SK-N-SH (cell line): ENCODE data around the gene MED15. TPM values are rescaled to one million over a fixed set of nuclear protein-coding genes. Genes with fewer than 3 reads are reported as not detected.

Experiments
- CTCF ChIA-PET: fragments of 300-600, 350-600 bp; formaldehyde crosslinking; extraction: SDS; loops from one replicate; lab custom pipeline; 2021; lab: Yijun Ruan, JAX
- POLR2A ChIA-PET: fragments of 350-600 bp; sonication (Branson Sonifier 250); formaldehyde crosslinking; extraction: SDS; loops from one replicate; lab custom pipeline; 2020; ENCODE audit warnings: antibody characterized with exemption, inconsistent platforms; lab: Yijun Ruan, JAX
- DNase-seq: peaks from one replicate; pipeline ENCODE4 v3.0.0; 2012
- H2AFZ ChIP-seq: fragments of 200-600 bp; sonication (generic); 2 replicates; pipeline ENCODE4 v1.8.1; 2016; ENCODE audit warnings: antibody characterized with exemption, mild to moderate bottlenecking, low read depth
- H3F3A ChIP-seq: fragments of 200-600 bp; sonication (generic); replicated peaks from 2 replicates; pipeline ENCODE3; 2016; ENCODE audit warnings: antibody characterized with exemption, mild to moderate bottlenecking; ENCODE audit not compliant: insufficient read depth
- H3K27ac ChIP-seq, 2 experiments: fragments of 200-500 bp in 1 of 2; fragments of 200-600 bp in 1 of 2; sonication (Bioruptor generic) in 1 of 2; sonication (generic), shearing (Covaris generic) in 1 of 2; 2 replicates each; pipeline versions ENCODE4 v1.5.1 to v1.6.1; 2014 to 2016; ENCODE audit warnings: low read depth in 2 of 2, inconsistent platforms in 1 of 2, low read length in 1 of 2, mild to moderate bottlenecking in 1 of 2, mixed read lengths in 1 of 2
- H3K27me3 ChIP-seq: fragments of 200-600 bp; sonication (generic), shearing (Covaris generic); 2 replicates; pipeline ENCODE4 v1.6.1; 2016; ENCODE audit warnings: mixed run types; ENCODE audit not compliant: insufficient read depth
- H3K36me3 ChIP-seq, 2 experiments: fragments of 200-500 bp in 1 of 2; fragments of 200-600 bp in 1 of 2; sonication (Bioruptor generic) in 1 of 2; sonication (generic) in 1 of 2; replicated peaks in 1 of 2; 2 replicates each; pipeline versions ENCODE3 to v1.5.1; 2014 to 2016; ENCODE audit warnings: low read length in 1 of 2, mild to moderate bottlenecking in 1 of 2; ENCODE audit not compliant: insufficient read depth in 2 of 2, control insufficient read depth in 1 of 2
- H3K4me1 ChIP-seq, 2 experiments: fragments of 200-500 bp in 1 of 2; fragments of 200-600 bp in 1 of 2; sonication (Bioruptor generic) in 1 of 2; sonication (generic), shearing (Covaris generic) in 1 of 2; 2 replicates each; pipeline versions ENCODE4 v1.5.1 to v1.6.1; 2014 to 2016; ENCODE audit warnings: low read depth in 1 of 2, low read length in 1 of 2, mixed run types in 1 of 2; ENCODE audit not compliant: insufficient read depth in 2 of 2, control insufficient read depth in 1 of 2
- H3K4me2 ChIP-seq: fragments of 200-600 bp; sonication (generic), shearing (Covaris generic); 2 replicates; pipeline ENCODE4 v1.6.1; 2017; ENCODE audit warnings: mixed run types
- H3K4me3 ChIP-seq, 2 experiments: fragments of 200-500 bp in 1 of 2; fragments of 200-600 bp in 1 of 2; sonication (Bioruptor generic) in 1 of 2; sonication (generic), shearing (Covaris generic) in 1 of 2; 2 replicates each; pipeline versions ENCODE4 v1.5.1 to v1.8.1; 2014 to 2016; ENCODE audit warnings: low read depth in 2 of 2, inconsistent platforms in 1 of 2, low read length in 1 of 2, mild to moderate bottlenecking in 1 of 2, mixed read lengths in 1 of 2, moderate library complexity in 1 of 2
- H3K79me2 ChIP-seq: fragments of 200-600 bp; sonication (generic); 2 replicates; pipeline ENCODE4 v1.8.1; 2017; ENCODE audit warnings: mild to moderate bottlenecking; ENCODE audit not compliant: insufficient read depth
- H3K9ac ChIP-seq: fragments of 200-600 bp; sonication (generic); 2 replicates; pipeline ENCODE4 v1.6.1; 2017; ENCODE audit warnings: mixed run types
- H3K9me2 ChIP-seq: fragments of 200-600 bp; sonication (generic); 2 replicates; pipeline ENCODE4 v1.6.1; 2017; ENCODE audit warnings: mixed run types
- H3K9me3 ChIP-seq: fragments of 200-600 bp; sonication (generic); 2 replicates; pipeline ENCODE4 v1.6.1; 2017; ENCODE audit warnings: mixed run types, mild to moderate bottlenecking, moderate library complexity
- H4K20me1 ChIP-seq: fragments of 200-600 bp; sonication (generic); 2 replicates; pipeline ENCODE4 v1.6.1; 2017; ENCODE audit warnings: mild to moderate bottlenecking, mixed run types; ENCODE audit not compliant: insufficient read depth
- ELF1 ChIP-seq: IDR thresholded peaks from 2 replicates; pipeline ENCODE4 v1.4.0; 2012
- FOXM1 ChIP-seq: IDR thresholded peaks from 2 replicates; pipeline ENCODE4 v1.4.0; 2012; ENCODE audit warnings: low read depth, mild to moderate bottlenecking
- GABPA ChIP-seq: IDR thresholded peaks from 2 replicates; pipeline ENCODE4 v1.4.0; 2012; ENCODE audit warnings: low read depth, mild to moderate bottlenecking
- GATA2 ChIP-seq: sonication (generic); formaldehyde crosslinking; IDR thresholded peaks from 2 replicates; pipeline ENCODE4 v1.5.0; 2020; ENCODE audit warnings: mild to moderate bottlenecking, missing genetic modification reagents
- MAX ChIP-seq: IDR thresholded peaks from 2 replicates; pipeline ENCODE4 v1.4.0; 2012; ENCODE audit warnings: low read depth
- REST ChIP-seq: IDR thresholded peaks from 2 replicates; pipeline ENCODE4 v1.6.1; 2012; ENCODE audit warnings: mild to moderate bottlenecking, low read depth, low read length, moderate library complexity
- RFX5 ChIP-seq: IDR thresholded peaks from 2 replicates; pipeline ENCODE4 v1.6.1; 2012; ENCODE audit warnings: mild to moderate bottlenecking, improper control_type of control experiment, low read length
- TAF1 ChIP-seq: IDR thresholded peaks from 2 replicates; pipeline ENCODE4 v1.6.1; 2012; ENCODE audit warnings: low read depth, mild to moderate bottlenecking, low read length, moderate library complexity, borderline replicate concordance
- USF1 ChIP-seq: IDR thresholded peaks from 2 replicates; pipeline ENCODE4 v1.4.0; 2012; ENCODE audit warnings: low read depth, borderline replicate concordance
- ZBTB33 ChIP-seq: IDR thresholded peaks from 2 replicates; pipeline ENCODE4 v1.4.0; 2012; ENCODE audit warnings: low read depth, borderline replicate concordance
- WGBS: methylation state at CpG from one replicate; pipeline ENCODE4 v1.1.6; 2017; ENCODE audit warnings: low lambda C conversion rate; 5-methylcytosine and 5-hydroxymethylcytosine counted together
- polyA plus RNA-seq, 3 experiments: library from polyadenylated mRNA; depleted of rRNA; stranded (reverse); fragments of >200 nt; gene quantifications; 2 replicates each; pipeline ENCODE4 v1.2.3, GENCODE V29; 2012
- TF ChIP-seq, protein P1 (sequence below): fragments of 150-350 bp; IDR thresholded peaks from 2 replicates; pipeline ENCODE4 v1.6.1; 2016; ENCODE audit warnings: mild to moderate bottlenecking, low read depth, low read length

The MED15 gene
- polyA plus RNA-seq, 1 of the 3 experiments (the other 2 are of a cell fraction), result 45.1 TPM

DNA sequence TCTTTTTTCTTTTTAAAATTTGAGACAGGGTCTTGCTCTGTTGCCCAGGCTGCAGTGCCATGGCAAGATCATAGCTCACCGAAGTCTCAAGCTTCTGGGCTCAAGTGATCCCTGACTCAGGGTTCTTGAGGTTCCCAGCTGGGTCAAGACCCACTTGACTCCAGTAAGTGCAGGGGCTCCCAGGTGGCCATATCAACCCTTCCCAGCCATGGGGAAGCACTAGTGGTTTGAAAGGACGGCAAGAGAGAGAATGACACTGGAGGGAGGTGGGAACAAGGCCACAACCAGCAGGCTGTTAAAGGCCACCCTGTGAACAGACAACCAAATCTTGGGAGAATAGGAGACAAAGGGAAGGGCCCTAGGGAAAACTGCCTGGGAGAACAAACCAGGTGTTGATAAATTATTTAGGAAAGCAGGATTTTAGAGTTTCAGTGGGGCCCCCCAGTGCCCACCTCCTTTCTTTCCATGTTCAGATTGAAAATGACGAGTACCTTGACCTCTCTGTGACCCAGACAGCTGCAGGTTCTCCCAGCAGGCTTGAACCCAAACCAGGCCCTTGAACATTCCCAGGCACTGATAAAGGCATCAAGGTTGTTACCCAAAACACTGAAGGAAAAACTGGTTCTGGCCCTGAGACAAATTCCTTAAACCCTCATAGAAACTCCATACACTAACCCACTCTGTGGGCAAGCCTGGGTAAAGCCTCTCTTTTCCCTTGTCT lies 40.6 kb upstream of the MED15 start:
- Histone ChIP-seq H3K27ac (no peak overlapping the region), H3K79me2 (no peaks in the 10 kb centered on the region), H3K4me1 (peaks cover 0 to 5% of the 10 kb centered on the region in 2 experiments; a peak in 1 of 4 replicates), H3K36me3 (peaks cover 12 to 31% of the 10 kb centered on the region in 2 experiments), H3K4me3 (no peak overlapping the region), H3K4me2 (no peak overlapping the region), H3K9ac (no peak overlapping the region), H4K20me1 (no peaks in the 10 kb centered on the region), H3K9me2 (no peaks in the 10 kb centered on the region), H3K9me3 (no peaks in the 10 kb centered on the region), H3F3A (no peaks in the 10 kb centered on the region), H2AFZ (no peak overlapping the region), H3K27me3 (no peaks in the 10 kb centered on the region)
- CTCF ChIA-PET, result no interaction called here
- no peak for DNase-seq
- TF ChIP-seq, protein P1, sequence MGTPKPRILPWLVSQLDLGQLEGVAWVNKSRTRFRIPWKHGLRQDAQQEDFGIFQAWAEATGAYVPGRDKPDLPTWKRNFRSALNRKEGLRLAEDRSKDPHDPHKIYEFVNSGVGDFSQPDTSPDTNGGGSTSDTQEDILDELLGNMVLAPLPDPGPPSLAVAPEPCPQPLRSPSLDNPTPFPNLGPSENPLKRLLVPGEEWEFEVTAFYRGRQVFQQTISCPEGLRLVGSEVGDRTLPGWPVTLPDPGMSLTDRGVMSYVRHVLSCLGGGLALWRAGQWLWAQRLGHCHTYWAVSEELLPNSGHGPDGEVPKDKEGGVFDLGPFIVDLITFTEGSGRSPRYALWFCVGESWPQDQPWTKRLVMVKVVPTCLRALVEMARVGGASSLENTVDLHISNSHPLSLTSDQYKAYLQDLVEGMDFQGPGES, result no peak
- no peak for TF ChIP-seq USF1
- TF ChIP-seq TAF1, result no peak
- no peak for TF ChIP-seq MAX
- TF ChIP-seq ELF1, result no peak
- TF ChIP-seq GABPA, result no peak
- TF ChIP-seq REST, result no peak
- TF ChIP-seq FOXM1, result no peak
- no peak for TF ChIP-seq ZBTB33
- no peak for TF ChIP-seq RFX5
- TF ChIP-seq GATA2, result no peak
- POLR2A ChIA-PET, result no interaction called here
- 98% methylated on average over 3 of the region's 3 CpGs for WGBS
